ENCODE data around the gene UBE4A.
"Not testable (repeated sequence)": the region's sequence is repeated elsewhere in the genome, so short reads cannot be mapped to it uniquely, and the experiment has no call there.

Gene UBE4A

GRCh38 chr11:118402594-118402993, 43.2 kb downstream of the UBE4A start:
- not testable (repeated sequence) for DNase-seq

GRCh38 chr11:118406599-118407166, 47.3 kb downstream of the UBE4A start:
- DNase-seq, result no peak

GRCh38 chr11:118410055-118410745, 50.8 kb downstream of the UBE4A start:
- no peak for DNase-seq

- DNase-seq, result no peak
Measured at GRCh38 chr11:118411530-118411929, 52.1 kb downstream of the UBE4A start.

- DNase-seq, result no peak
Measured at GRCh38 chr11:118412921-118413320, 53.5 kb downstream of the UBE4A start.

- no peak for DNase-seq
Measured at GRCh38 chr11:118415062-118415738, 55.8 kb downstream of the UBE4A start.

GRCh38 chr11:118415739-118416068, 56.3 kb downstream of the UBE4A start:
- DNase-seq, result peak; percentile 38

- DNase-seq, result not testable (repeated sequence)
Measured at GRCh38 chr11:118416900-118417299, 57.5 kb downstream of the UBE4A start.

GRCh38 chr11:118417801-118418200, 58.4 kb downstream of the UBE4A start:
- DNase-seq, result no peak

- no peak for DNase-seq
Measured at GRCh38 chr11:118418766-118419165, 59.4 kb downstream of the UBE4A start.

- DNase-seq, result no peak
Measured at GRCh38 chr11:118427707-118428106, 68.3 kb downstream of the UBE4A start.

GRCh38 chr11:118430956-118431355, 71.6 kb downstream of the UBE4A start:
- DNase-seq, result no peak

- no peak for DNase-seq
Measured at GRCh38 chr11:118434123-118434552, 74.7 kb downstream of the UBE4A start.

- peak; percentile 59 for DNase-seq
Measured at GRCh38 chr11:118434553-118435289, 75.3 kb downstream of the UBE4A start.

GRCh38 chr11:118435290-118435892, 76.0 kb downstream of the UBE4A start:
- DNase-seq, result peak; percentile 78

GRCh38 chr11:118435893-118436624, 76.7 kb downstream of the UBE4A start, which contains the start of gene KMT2A:
Gene KMT2A, plus strand, starts transcription at chr11:118436492. Its CDS starts 21 bp downstream, at chr11:118436513.
- DNase-seq, result peak; percentile 94

- peak; percentile 61 for DNase-seq
Measured at GRCh38 chr11:118436639-118437207, 77.3 kb downstream of the UBE4A start.

GRCh38 chr11:118437208-118438125, 78.1 kb downstream of the UBE4A start:
- DNase-seq, result peak; percentile 57

GRCh38 chr11:118438314-118438931, 79.0 kb downstream of the UBE4A start:
- peak; percentile 52 for DNase-seq

GRCh38 chr11:118439646-118440045, 80.2 kb downstream of the UBE4A start:
- no peak for DNase-seq
